Neural cell (in vitro differentiated cells): ENCODE results near the gene PTPRT.

Experiments used
- EP300 ChIP-seq: fragments of 450-650 bp; conservative IDR thresholded peaks from 2 replicates; pipeline ENCODE4 v1.6.1; 2014; ENCODE audit warnings: antibody characterized with exemption, mild to moderate bottlenecking, moderate library complexity; ENCODE audit not compliant: poor library complexity, severe bottlenecking
- EZH2 ChIP-seq: fragments of 200-600, 300-800 bp; shearing (Covaris generic), sonication (generic); IDR thresholded peaks from 2 replicates; pipeline ENCODE4 v1.6.1; 2014; ENCODE audit warnings: antibody characterized with exemption, low read length, borderline replicate concordance, mild to moderate bottlenecking; ENCODE audit not compliant: insufficient read depth, poor library complexity, severe bottlenecking
- POLR2AphosphoS5 ChIP-seq: IDR thresholded peaks from 2 replicates; pipeline ENCODE4 v1.6.1; 2012
- SMC3 ChIP-seq: fragments of 450-650 bp; conservative IDR thresholded peaks from 2 replicates; pipeline ENCODE4 v1.6.1; 2014; ENCODE audit warnings: antibody characterized with exemption, mild to moderate bottlenecking, moderate library complexity; ENCODE audit not compliant: poor library complexity
- TF ChIP-seq, protein P1 (sequence below): fragments of 450-650 bp; IDR thresholded peaks from 2 replicates; pipeline ENCODE4 v1.5.1; 2014; ENCODE audit warnings: antibody characterized with exemption, mild to moderate bottlenecking, moderate library complexity; ENCODE audit not compliant: poor library complexity, severe bottlenecking
- TF ChIP-seq, protein P2 (sequence below): IDR thresholded peaks from 2 replicates; pipeline ENCODE4 v1.6.1; 2012; ENCODE audit warnings: borderline replicate concordance

DNA sequence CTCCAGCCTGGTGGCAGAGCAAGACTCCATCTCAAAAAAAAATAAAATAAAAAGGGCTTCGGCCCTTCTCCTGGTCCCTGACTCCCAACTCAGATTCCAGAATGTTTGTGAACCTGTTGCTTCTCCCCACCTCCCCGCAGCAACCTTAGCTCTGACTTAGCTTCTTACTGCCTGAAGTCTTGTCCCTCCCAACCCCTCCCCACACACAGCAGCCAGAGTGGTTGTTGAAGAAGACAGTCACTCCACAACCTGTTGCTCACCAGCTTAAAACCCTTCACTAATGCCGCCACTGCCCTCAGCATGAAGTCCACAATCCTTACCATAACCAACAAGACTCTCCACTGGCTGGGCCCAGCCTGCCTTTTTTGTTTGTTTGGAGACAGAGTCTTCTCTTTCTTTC lies 6.5 kb upstream of the PTPRT start:
- TF ChIP-seq, protein P1, sequence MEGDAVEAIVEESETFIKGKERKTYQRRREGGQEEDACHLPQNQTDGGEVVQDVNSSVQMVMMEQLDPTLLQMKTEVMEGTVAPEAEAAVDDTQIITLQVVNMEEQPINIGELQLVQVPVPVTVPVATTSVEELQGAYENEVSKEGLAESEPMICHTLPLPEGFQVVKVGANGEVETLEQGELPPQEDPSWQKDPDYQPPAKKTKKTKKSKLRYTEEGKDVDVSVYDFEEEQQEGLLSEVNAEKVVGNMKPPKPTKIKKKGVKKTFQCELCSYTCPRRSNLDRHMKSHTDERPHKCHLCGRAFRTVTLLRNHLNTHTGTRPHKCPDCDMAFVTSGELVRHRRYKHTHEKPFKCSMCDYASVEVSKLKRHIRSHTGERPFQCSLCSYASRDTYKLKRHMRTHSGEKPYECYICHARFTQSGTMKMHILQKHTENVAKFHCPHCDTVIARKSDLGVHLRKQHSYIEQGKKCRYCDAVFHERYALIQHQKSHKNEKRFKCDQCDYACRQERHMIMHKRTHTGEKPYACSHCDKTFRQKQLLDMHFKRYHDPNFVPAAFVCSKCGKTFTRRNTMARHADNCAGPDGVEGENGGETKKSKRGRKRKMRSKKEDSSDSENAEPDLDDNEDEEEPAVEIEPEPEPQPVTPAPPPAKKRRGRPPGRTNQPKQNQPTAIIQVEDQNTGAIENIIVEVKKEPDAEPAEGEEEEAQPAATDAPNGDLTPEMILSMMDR, result no peak
- TF ChIP-seq EZH2, result no peak
- no peak for TF ChIP-seq SMC3
- TF ChIP-seq, protein P2, sequence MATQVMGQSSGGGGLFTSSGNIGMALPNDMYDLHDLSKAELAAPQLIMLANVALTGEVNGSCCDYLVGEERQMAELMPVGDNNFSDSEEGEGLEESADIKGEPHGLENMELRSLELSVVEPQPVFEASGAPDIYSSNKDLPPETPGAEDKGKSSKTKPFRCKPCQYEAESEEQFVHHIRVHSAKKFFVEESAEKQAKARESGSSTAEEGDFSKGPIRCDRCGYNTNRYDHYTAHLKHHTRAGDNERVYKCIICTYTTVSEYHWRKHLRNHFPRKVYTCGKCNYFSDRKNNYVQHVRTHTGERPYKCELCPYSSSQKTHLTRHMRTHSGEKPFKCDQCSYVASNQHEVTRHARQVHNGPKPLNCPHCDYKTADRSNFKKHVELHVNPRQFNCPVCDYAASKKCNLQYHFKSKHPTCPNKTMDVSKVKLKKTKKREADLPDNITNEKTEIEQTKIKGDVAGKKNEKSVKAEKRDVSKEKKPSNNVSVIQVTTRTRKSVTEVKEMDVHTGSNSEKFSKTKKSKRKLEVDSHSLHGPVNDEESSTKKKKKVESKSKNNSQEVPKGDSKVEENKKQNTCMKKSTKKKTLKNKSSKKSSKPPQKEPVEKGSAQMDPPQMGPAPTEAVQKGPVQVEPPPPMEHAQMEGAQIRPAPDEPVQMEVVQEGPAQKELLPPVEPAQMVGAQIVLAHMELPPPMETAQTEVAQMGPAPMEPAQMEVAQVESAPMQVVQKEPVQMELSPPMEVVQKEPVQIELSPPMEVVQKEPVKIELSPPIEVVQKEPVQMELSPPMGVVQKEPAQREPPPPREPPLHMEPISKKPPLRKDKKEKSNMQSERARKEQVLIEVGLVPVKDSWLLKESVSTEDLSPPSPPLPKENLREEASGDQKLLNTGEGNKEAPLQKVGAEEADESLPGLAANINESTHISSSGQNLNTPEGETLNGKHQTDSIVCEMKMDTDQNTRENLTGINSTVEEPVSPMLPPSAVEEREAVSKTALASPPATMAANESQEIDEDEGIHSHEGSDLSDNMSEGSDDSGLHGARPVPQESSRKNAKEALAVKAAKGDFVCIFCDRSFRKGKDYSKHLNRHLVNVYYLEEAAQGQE, result no peak
- no peak for TF ChIP-seq EP300
- TF ChIP-seq POLR2AphosphoS5, result no peak
